GM12873 (cell line): ENCODE measurements around the gene C1orf115.

Source experiments
- TF ChIP-seq, protein P1 (sequence below): IDR thresholded peaks from 2 replicates; pipeline ENCODE4 v1.5.1; 2012; ENCODE audit warnings: low read depth, mild to moderate bottlenecking, moderate library complexity, low read length, control low read depth; ENCODE audit not compliant: insufficient read depth; ENCODE audit errors: missing control alignments

C1orf115 gene

GRCh38 chr1:220670365-220670764 is 19.8 kb upstream of the C1orf115 start:
- TF ChIP-seq, protein P1, sequence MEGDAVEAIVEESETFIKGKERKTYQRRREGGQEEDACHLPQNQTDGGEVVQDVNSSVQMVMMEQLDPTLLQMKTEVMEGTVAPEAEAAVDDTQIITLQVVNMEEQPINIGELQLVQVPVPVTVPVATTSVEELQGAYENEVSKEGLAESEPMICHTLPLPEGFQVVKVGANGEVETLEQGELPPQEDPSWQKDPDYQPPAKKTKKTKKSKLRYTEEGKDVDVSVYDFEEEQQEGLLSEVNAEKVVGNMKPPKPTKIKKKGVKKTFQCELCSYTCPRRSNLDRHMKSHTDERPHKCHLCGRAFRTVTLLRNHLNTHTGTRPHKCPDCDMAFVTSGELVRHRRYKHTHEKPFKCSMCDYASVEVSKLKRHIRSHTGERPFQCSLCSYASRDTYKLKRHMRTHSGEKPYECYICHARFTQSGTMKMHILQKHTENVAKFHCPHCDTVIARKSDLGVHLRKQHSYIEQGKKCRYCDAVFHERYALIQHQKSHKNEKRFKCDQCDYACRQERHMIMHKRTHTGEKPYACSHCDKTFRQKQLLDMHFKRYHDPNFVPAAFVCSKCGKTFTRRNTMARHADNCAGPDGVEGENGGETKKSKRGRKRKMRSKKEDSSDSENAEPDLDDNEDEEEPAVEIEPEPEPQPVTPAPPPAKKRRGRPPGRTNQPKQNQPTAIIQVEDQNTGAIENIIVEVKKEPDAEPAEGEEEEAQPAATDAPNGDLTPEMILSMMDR: no peak

- TF ChIP-seq, protein P1: no peak
These were observed 16.2 kb upstream of the C1orf115 start for GRCh38 chr1:220673921-220674320.

DNA sequence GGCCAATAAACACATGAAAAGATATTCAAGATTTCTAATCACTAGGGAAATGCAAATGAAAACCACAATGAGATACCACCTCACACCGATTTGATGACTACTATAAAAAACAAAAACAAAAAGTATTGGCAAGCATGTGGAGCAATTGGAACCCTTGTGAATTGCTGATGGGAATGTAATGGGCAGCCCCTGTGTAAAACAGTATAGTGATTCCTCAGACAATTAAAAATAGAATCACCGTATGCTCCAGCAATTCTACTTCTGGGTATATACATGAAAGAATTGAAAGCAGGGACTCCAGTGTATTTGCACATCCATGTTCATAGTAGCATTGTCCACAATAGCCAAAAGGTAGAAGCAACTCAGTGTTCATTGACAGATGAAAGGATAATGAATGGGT is 12.9 kb upstream of the C1orf115 start:
- TF ChIP-seq, protein P1: no peak

DNA sequence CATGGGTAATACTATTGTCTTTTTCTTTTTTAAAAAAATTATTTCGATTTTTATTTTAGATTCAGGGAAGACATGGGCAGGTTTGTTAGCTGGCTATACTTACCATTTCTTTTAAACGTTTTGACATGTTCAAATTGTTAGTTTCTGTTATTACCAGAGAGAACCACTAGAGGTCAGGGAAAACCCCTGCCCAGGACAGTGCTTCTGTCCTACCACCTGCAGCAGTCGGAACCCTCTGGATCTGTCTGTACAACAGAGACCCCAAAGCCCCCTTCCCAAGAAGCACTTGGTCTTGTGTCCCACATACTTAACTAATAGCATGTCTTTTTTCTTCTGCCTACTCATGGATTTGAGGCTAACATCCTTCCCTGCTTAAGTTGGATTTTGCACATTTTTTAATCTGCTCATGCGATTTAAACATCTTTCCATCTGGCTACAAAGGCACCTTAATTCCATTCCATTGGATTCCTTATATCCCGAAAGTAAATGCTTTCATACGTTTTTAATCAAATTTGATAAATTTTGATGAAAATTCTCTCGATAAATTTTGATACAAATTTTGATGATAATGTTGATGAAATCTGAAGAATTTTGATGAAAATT is 10.0 kb upstream of the C1orf115 start:
- TF ChIP-seq, protein P1: peak; percentile 82

DNA sequence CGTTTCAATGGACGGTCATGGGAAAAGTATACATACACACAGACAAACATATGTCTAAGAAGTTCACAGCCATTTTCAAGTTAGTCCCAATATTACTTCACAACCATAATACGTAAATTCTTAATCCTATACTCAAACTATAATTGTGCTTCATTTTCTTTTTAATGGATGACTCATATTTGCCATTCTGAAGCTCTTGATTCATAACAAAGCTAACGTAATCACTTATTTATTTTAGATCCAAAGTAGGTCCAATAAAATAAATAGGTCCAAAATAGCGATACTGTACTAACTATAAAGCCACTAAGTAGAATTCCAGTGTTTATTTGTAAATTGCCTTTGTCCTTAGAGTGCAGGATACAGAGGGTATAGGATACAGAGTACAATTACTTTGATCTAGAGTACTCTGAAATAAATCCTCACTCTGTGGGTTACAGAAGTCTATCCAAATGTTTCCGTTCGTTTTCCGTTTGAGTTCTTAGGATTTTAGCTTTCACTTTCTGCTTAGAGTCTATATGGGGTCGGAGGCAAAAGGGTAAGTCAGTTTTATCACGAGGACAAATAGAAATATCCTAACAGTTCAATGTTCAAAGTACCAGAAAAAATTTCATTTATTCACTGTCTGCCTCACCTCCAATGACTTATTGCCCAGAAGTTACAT is 8.8 kb upstream of the C1orf115 start:
- TF ChIP-seq, protein P1: no peak

DNA sequence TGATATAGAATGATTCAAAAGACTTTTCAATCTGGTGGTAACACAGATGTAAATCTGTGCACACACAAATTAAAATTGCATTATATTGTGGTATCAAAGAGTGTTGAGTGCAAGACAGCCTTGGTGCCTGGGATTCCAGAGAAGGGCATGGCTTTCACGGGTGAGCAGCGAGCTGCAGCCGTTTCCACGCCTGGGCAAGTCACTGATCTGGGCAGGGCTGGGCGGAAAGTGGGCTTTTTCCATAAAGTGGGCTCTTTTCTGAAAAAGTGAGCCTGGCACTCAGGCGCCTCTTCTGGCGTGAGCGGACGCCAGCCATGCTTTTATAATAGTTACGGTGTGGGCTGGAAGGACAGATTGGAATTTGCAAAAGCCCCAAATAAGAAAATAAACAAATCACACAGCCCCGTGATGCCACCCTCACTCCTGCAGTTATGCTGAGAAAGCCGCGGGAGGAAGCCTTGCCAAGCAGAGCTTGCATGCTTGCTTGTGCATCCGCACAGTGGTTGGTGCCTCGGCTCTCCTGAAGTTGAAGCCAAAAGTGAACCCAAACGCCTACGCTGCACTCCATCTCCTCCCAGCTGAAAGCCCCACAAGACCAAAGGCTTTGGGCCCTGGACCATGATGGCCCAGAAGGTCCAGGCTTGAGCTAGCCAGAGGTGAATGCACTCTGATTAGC is 7.1 kb upstream of the C1orf115 start:
- TF ChIP-seq, protein P1: no peak

- TF ChIP-seq, protein P1: no peak
These were observed 5.3 kb upstream of the C1orf115 start for GRCh38 chr1:220684890-220685289.
